SU-DHL-6 (cell line): Measurements from ENCODE around the gene GSN.

Experiments
- H2AFZ ChIP-seq: fragments of 200-600 bp; sonication (generic); 2 replicates; pipeline ENCODE4 v1.6.1; 2014; ENCODE audit warnings: low read depth, mild to moderate bottlenecking, moderate library complexity, mixed read lengths, antibody characterized with exemption, low read length; ENCODE audit not compliant: severe bottlenecking
- H3F3A ChIP-seq: fragments of 200-600 bp; shearing (Covaris generic); 2 replicates; pipeline ENCODE4 v1.6.0; 2016; ENCODE audit warnings: antibody characterized with exemption, mild to moderate bottlenecking; ENCODE audit not compliant: insufficient read depth
- H3K27ac ChIP-seq: fragments of 200-600 bp; sonication (generic); 2 replicates; pipeline ENCODE4 v1.5.1; 2016; ENCODE audit warnings: low read depth, mild to moderate bottlenecking, low read length, moderate library complexity, mixed read lengths
- H3K27me3 ChIP-seq: fragments of 200-600 bp; sonication (generic), shearing (Covaris generic); 2 replicates; pipeline ENCODE4 v1.6.0; 2014; ENCODE audit warnings: mild to moderate bottlenecking, low read length
- H3K36me3 ChIP-seq: fragments of 200-600 bp; sonication (generic); 2 replicates; pipeline ENCODE4 v1.6.1; 2014; ENCODE audit warnings: mild to moderate bottlenecking, low read length, mixed read lengths
- H3K4me2 ChIP-seq: fragments of 300-600, 200-600 bp; shearing (Covaris generic), sonication (generic); 2 replicates; pipeline ENCODE4 v1.6.0; 2014; ENCODE audit warnings: low read length, low read depth, mild to moderate bottlenecking; ENCODE audit not compliant: poor library complexity, severe bottlenecking
- H3K4me3 ChIP-seq: fragments of 200-600 bp; sonication (generic); 2 replicates; pipeline ENCODE4 v1.5.1; 2014; ENCODE audit warnings: antibody characterized with exemption, low read length, mild to moderate bottlenecking, mixed read lengths; ENCODE audit not compliant: insufficient read depth, poor library complexity, severe bottlenecking
- H3K79me2 ChIP-seq: fragments of 200-600 bp; sonication (generic); 2 replicates; pipeline ENCODE4 v1.6.1; 2014; ENCODE audit warnings: mild to moderate bottlenecking, low read length, moderate library complexity; ENCODE audit not compliant: insufficient read depth
- H3K9ac ChIP-seq: fragments of 200-600 bp; sonication (generic); 2 replicates; pipeline ENCODE4 v1.7.0; 2014; ENCODE audit warnings: mild to moderate bottlenecking, low read length
- H3K9me2 ChIP-seq: fragments of 200-600 bp; sonication (generic); replicated peaks from 2 replicates; pipeline ENCODE4 v1.6.1; 2014; ENCODE audit warnings: low read length; ENCODE audit not compliant: insufficient read depth
- H3K9me3 ChIP-seq: fragments of 200-600 bp; sonication (generic); 2 replicates; pipeline ENCODE4 v1.6.1; 2014; ENCODE audit warnings: low read length, mixed read lengths; ENCODE audit not compliant: insufficient read depth
- H4K20me1 ChIP-seq: fragments of 200-600 bp; sonication (generic); 2 replicates; pipeline ENCODE4 v1.6.1; 2014; ENCODE audit warnings: low read depth, mild to moderate bottlenecking, antibody characterized with exemption, low read length, moderate library complexity, mixed read lengths
- CTCF ChIP-seq: fragments of 200-600 bp; sonication (generic); IDR thresholded peaks from one replicate; pipeline ENCODE4 v1.5.1; 2017; ENCODE audit warnings: antibody characterized with exemption, mild to moderate bottlenecking, low read length, moderate library complexity; ENCODE audit not compliant: insufficient read depth, poor library complexity, severe bottlenecking
- EZH2phosphoT487 ChIP-seq: fragments of 200-600 bp; sonication (generic), shearing (Covaris generic); conservative IDR thresholded peaks from 2 replicates; pipeline ENCODE4 v1.6.1; 2018; ENCODE audit warnings: mild to moderate bottlenecking, antibody characterized with exemption, low read length, moderate library complexity, mixed read lengths

GSN gene

DNA sequence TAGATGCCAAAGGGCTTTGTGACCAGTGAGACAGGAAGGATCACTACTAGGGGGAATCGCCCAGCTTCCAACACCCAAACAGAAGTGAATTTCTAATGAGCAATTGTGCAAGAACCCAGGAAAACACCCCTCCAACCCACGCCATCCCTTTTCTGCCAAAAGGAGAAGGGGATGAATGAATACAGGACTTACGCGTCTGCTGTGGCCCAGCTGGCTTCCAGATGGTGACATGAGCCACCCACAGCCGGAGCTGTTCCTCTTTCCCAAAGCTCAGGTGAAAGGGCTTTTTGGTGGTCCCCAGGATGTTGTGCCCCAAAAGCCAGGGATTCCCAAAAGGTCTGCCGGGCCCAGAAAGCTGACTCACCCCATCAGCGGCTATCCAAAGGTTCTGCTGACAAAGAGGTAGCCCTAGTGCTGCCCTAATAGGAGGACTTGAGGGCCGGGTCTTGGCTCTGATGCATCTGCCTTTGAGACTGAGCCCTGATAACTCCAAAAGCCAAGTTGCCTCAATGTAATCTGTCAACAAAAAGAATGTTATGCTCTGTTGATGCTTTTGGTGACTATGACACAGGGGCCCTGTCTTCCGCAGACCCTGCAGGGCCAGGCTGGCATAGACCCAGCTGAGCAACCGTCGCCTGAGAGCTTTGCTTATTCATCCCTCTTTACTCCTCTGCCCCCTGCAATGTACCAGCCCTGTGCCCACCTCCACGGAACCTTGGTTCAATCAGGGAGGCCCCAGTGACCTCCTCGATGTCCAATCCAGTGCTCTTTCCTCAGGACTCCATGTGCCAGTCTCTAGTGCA lies 14.5 kb downstream of the GSN start:
- no peaks in the 10 kb centered on the region for H3K9me3 ChIP-seq
- no peak overlapping the region for H3K4me2 ChIP-seq
- no peaks in the 10 kb centered on the region for H3K36me3 ChIP-seq
- H4K20me1 ChIP-seq = no peaks in the 10 kb centered on the region
- no peak overlapping the region for H3K9ac ChIP-seq
- no peak for TF ChIP-seq CTCF
- no peak for TF ChIP-seq EZH2phosphoT487
- H3K27me3 ChIP-seq = no peaks in the 10 kb centered on the region
- no peaks in the 10 kb centered on the region for H3F3A ChIP-seq
- H3K9me2 ChIP-seq = no peaks in the 10 kb centered on the region
- H3K27ac ChIP-seq = no peak overlapping the region
- H2AFZ ChIP-seq = no peak overlapping the region
- no peaks in the 10 kb centered on the region for H3K79me2 ChIP-seq
- H3K4me3 ChIP-seq = no peak overlapping the region

- no peak for TF ChIP-seq EZH2phosphoT487
- TF ChIP-seq CTCF = no peak
- H3K27me3 ChIP-seq = no peaks in the 10 kb centered on the region
- no peak overlapping the region for H3K4me2 ChIP-seq
- no peak overlapping the region for H2AFZ ChIP-seq
- H4K20me1 ChIP-seq = no peaks in the 10 kb centered on the region
- no peaks in the 10 kb centered on the region for H3K79me2 ChIP-seq
- H3K36me3 ChIP-seq = no peaks in the 10 kb centered on the region
- H3K9ac ChIP-seq = no peak overlapping the region
- no peaks in the 10 kb centered on the region for H3K9me2 ChIP-seq
- no peak overlapping the region for H3K27ac ChIP-seq
- no peak overlapping the region for H3K4me3 ChIP-seq
- H3K9me3 ChIP-seq = no peaks in the 10 kb centered on the region
- H3F3A ChIP-seq = no peaks in the 10 kb centered on the region
Observed at GRCh38 chr9:121283080-121283398, 15.1 kb downstream of the GSN start.

GRCh38 chr9:121283856-121284732 lies 16.1 kb downstream of the GSN start:
- H3K4me3 ChIP-seq = no peak overlapping the region
- no peaks in the 10 kb centered on the region for H3K79me2 ChIP-seq
- H3F3A ChIP-seq = no peaks in the 10 kb centered on the region
- H3K36me3 ChIP-seq = no peaks in the 10 kb centered on the region
- no peaks in the 10 kb centered on the region for H3K27me3 ChIP-seq
- no peak overlapping the region for H3K4me2 ChIP-seq
- H3K9ac ChIP-seq = no peak overlapping the region
- no peak for TF ChIP-seq CTCF
- TF ChIP-seq EZH2phosphoT487 = no peak
- H3K9me2 ChIP-seq = no peaks in the 10 kb centered on the region
- H3K9me3 ChIP-seq = no peaks in the 10 kb centered on the region
- H3K27ac ChIP-seq = no peak overlapping the region
- no peaks in the 10 kb centered on the region for H4K20me1 ChIP-seq
- H2AFZ ChIP-seq = no peak overlapping the region
